GM12875 (cell line): ENCODE data around the gene DDO.

ENCODE experiments used
- H3K4me3 ChIP-seq: one replicate; pipeline ENCODE4 v1.5.1; 2011; ENCODE audit warnings: low read depth, low read length, control low read depth
- CTCF ChIP-seq: IDR thresholded peaks from 2 replicates; pipeline ENCODE4 v1.5.1; 2011; ENCODE audit warnings: low read depth, mild to moderate bottlenecking, control low read depth, inconsistent platforms, low read length, moderate library complexity, borderline replicate concordance; ENCODE audit not compliant: insufficient read depth

Gene DDO

DNA sequence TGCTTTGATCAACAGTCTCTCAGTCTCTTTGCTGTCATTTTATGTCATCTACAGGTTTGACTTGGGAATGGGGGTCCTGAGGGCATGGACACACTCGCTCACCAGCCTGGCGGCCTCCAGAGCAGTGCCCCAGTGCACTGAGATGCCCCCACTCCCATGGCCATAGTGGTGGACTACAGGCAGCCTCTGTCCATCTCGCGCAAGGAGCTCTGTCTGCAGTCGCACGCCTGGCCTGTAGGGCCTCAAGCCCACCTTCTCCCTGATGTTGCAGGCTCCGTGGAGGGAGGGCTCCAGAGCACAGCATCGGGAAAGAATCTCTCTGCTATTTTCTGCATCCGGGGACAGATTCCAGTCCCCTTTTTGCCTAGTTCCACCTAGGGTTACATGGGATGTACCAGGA lies 22.6 kb downstream of the DDO start:
- H3K4me3 ChIP-seq, result no peak overlapping the region
- no peak for TF ChIP-seq CTCF

GRCh38 chr6:110390404-110390803 lies 25.0 kb downstream of the DDO start:
- no peak overlapping the region for H3K4me3 ChIP-seq
- no peak for TF ChIP-seq CTCF

- no peak for TF ChIP-seq CTCF
- no peak overlapping the region for H3K4me3 ChIP-seq
These were observed 25.5 kb downstream of the DDO start for GRCh38 chr6:110389689-110390382.

GRCh38 chr6:110387986-110388385 lies 27.4 kb downstream of the DDO start:
- H3K4me3 ChIP-seq, result no peak overlapping the region
- no peak for TF ChIP-seq CTCF

DNA sequence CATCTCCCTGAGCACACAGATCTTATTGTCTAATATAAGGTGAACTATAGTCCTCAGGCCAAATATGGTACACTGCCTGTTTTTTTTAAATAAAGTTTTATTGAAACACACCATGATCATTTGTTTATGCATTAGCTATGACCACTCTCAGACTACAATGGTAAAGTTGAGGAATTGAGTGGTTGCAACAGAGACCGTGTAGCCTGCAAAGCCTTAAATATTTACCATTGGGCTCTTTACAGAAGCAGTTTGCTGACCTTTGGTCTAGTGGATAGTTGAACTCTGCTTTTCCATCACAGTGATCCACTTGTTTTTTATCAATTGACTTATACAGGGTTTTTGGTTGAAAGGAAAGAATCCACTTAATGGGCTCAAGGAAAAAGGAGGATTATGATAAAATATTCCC lies 29.9 kb downstream of the DDO start:
- TF ChIP-seq CTCF, result no peak
- no peak overlapping the region for H3K4me3 ChIP-seq

DNA sequence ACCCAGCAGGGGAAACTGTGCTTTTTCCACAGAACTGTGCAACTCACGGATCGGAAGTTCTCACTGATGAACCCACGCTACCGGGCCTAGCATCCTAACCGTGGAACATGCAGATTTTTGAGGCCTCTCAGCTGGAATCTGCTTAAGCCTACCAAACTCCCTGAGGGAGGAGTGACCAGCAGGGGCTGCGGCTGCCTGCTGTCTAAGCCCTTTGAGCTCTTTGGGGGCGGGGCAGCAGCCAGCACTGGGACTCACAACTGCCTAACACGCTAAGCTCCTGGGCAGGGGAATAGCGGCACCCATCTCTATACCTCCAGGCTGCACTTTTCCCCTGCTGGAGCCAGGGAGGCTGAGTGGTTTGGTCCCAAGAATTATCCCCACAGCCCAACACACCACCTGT lies 36.8 kb downstream of the DDO start:
- no peak for TF ChIP-seq CTCF
- no peak overlapping the region for H3K4me3 ChIP-seq

DNA sequence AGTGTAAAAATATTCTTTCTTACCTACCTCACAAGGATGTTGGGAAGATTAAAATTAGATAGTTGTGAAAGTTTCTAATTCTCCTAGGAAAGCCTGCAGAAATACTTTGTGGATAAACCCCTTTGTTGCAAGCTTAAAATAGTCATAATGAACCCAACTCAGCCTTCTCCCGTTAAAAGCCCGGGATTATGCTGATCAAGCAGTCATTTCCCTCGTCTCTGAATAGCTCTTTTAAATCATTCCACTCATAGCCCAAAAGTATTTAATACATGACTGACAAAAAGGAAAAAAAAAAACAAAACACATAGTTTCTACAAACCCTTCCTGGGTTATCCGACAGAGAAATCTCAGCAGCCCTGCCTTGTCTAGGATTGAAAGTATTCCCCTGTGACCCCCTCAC lies 46.3 kb downstream of the DDO start:
- no peak for TF ChIP-seq CTCF
- no peak overlapping the region for H3K4me3 ChIP-seq
